HTERT RPE-1 (cell line): Measurements from ENCODE around the gene ABCC9.

Experiments
- in situ Hi-C: fragments of 300-500 bp; cut with MboI; formaldehyde crosslinking; loops from 4 replicates; pipeline ENCODE4 v1.14.3; 2020; ENCODE audit warnings: low sequenced_read_pairs

ABCC9 gene

DNA sequence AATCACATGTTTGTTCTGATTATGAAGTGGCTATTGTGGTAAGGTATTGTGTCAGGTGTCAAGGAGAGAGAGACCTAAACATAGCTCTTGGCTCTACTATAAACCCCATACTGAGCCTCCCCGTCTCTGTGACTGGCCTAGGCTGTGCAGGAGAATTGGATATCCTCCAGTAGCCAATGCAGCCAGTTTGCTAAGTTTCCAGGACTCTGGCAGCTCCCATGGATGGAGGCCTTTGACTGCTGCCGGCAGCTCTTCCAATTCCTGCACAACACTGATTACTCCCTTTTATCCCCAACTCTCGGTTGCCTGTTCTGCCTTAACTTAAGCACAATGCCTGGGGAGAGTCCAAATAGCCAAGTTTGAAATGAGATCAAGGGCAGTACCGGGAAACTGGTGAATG lies 59.3 kb downstream of the ABCC9 start:
- in situ Hi-C loops: no loop called here

GRCh38 chr12:21879312-21879711 lies 61.9 kb downstream of the ABCC9 start:
- in situ Hi-C loops: no loop called here

GRCh38 chr12:21877293-21877982 lies 63.8 kb downstream of the ABCC9 start:
- in situ Hi-C loops: no loop called here

DNA sequence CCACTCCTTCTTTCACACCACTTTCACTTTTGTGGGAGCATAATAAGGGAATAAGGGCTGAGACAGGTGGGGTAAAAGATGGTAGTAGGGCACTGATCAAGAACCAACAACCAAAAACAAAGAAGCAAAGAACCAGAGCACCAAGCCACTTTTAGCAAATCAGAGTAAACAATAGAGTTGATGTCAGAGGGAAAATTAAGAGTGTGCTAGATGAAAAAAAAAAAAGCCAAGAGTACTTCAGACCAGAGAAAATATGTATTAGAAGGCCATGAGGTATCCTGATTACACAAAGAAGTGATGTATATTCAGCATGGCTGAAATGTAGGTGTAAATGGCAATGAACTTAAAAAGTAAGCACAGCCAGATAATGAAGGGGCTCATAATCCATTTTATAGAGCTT lies 75.4 kb downstream of the ABCC9 start:
- in situ Hi-C loops: no loop called here

GRCh38 chr12:21860534-21860933 lies 80.7 kb downstream of the ABCC9 start:
- in situ Hi-C loops: no loop called here

DNA sequence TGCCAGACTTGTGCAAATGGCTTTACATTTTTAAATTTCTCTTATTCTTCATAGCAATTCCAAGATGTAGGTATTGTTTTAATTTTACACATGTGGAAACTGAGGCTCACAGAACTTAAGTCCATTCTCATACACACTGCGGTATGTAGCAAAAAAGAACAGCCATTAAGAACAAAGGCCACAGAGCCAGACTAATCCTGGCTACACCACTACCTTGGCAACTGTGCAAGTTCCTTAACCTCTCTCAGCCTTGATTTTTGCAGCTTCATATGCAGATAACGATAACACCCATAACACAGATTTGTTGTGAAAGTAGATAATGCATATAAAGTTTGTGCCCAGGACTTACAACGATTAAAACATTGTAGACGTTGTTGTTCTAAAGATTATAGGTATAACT lies 81.1 kb downstream of the ABCC9 start:
- in situ Hi-C loops: no loop called here

- in situ Hi-C loops: no loop called here
These were observed 89.0 kb downstream of the ABCC9 start for GRCh38 chr12:21852251-21852650.

GRCh38 chr12:21851151-21851550 lies 90.1 kb downstream of the ABCC9 start:
- in situ Hi-C loops: no loop called here

- in situ Hi-C loops: no loop called here
These were observed 90.8 kb downstream of the ABCC9 start for GRCh38 chr12:21850419-21850818.

DNA sequence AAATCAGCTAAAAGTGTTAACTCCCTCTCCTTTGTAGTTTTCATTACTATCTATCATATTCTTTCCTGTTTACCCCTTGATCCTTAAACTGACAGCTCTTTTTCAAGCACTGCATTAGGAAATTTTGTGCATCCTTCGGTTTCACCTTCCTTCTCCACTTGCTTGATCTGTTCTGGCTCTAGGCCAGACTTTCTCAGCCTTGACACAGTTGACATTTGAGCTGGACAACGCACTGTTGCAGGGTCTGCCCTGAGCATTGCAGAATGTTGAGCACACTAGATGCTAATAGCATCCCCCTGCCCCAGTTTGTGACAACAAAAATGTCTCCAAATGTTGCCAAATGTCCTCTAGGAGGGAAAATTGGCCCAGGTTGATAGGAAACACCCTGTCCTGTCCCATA lies 91.3 kb downstream of the ABCC9 start:
- in situ Hi-C loops: no loop called here

- in situ Hi-C loops: no loop called here
These were observed 93.0 kb downstream of the ABCC9 start for GRCh38 chr12:21848192-21848591.

DNA sequence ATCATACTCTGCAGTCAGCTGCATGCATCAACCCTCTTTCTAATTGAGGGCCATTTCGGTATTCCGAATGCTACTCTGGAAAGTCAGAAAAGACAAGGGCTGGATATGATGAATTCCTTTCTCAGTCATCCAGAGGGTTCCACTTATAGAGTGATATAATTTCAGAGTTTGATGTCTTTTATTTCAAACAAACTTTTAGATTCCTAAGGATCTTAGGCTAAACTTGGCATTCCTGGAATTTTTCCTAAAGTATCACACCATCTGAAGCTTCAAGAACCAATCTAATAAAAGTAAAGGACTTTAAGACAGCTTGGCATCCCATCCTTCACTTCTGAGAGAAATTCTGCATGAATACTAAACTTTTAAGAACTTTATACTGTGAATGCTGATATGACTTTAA lies 97.4 kb downstream of the ABCC9 start:
- in situ Hi-C loops: no loop called here

GRCh38 chr12:21839776-21840175 lies 101.5 kb downstream of the ABCC9 start:
- in situ Hi-C loops: no loop called here

DNA sequence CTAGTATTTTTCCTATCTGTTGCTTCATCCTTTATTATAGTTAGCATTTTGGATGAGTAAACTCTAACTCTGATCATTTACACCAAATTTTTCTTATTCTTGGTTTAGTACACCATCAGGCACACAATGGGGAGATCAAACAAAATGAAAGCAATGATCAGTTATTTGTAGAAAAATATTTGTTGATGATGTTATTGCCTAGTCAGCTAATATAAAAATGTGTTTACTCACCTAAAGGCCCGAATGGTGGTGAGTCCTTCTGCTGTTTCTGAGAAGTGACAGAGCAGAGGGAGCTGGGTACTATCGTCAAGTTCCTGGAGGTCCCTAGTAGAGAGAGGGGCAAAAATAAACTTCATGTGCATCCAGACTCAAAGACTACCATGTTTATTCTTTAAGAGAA lies 103.4 kb downstream of the ABCC9 start:
- in situ Hi-C loops: no loop called here

DNA sequence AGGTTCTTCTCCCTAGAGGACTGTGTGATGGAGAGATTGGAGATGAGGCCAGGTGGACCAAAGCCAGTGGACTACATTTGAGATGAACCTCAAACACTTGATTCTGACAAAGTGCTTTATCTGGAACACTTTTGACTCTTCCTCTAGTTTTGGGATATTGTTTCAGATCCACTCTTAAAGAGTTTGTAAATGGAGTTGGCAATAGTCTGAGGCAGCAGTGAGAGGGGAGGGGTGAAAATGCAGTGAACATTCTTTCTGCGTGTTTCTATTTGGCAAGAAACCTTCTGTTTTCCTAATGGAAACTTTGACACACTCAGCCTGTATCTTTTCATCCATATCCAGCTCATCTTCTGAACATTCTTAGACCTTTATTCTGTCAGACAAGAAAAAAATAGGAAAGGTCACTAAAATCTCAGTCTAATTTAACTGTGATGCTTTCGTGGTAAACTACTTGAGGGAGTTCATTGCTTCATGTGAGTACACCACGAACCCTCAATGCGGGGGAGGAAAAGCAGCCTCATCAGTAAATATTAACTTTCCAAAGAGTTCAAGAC lies 109.4 kb downstream of the ABCC9 start:
- in situ Hi-C loops: no loop called here

- in situ Hi-C loops: no loop called here
These were observed 112.4 kb downstream of the ABCC9 start for GRCh38 chr12:21828779-21829178.

DNA sequence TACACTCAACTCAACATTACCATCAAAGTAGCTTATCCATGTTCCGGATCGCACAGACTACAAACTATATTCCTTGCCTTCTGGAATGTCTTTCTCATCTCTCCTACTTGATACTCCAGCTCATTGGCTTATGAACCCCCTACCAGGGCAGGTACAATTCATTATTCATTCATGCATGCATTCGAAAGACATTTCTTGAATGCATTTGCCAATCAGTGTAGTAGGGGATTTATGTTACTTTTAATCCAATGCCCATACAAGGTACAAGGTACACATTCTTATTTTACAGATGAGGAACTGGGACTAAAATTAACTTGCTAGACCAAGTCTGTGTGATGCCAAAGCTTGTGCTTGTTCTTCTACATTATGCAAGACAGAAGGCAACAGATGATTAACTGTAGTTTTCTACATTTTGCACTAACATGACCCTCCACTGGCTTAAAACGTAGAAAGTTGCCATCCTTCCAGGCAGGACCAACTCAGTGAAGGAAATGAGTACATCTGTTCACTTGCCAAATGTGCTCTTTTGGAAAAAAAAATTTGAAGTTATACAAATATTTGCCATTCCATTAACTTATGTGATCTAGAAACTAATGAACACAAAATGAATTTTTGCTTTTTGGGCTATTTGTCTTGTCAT lies 113.0 kb downstream of the ABCC9 start:
- in situ Hi-C loops: no loop called here

DNA sequence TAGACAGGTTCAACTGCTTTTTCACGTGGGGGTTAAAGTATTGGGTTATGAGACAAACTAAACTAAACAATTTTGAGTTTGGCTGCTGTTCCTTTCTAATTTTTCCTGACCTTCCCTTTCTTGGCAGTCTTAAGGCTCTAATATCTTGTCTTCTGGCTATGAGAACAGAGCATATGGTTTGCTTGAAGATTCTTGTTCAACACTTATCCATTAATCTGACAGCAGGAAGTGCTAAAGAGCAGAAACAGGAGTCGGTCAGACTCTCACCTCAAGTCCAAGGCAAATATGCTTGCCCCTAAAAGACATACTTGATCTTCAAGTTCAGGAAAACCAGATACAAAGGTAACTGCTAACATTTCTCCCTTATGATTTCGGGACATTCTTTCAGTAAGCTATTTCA lies 114.1 kb downstream of the ABCC9 start:
- in situ Hi-C loops: no loop called here

DNA sequence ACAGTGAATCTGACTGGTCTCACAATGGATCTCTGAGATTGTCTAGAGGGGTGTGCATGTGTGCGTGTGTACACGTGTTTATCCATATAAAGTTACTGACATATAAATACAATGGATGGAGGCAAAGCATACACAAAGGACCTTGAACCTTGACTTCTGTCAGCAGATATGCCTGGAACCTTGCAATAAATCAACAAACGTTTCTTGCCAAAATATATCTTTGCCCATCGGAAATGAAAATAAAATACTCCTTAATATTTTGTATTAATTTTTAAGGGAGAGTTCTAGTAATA lies 114.7 kb downstream of the ABCC9 start:
- in situ Hi-C loops: no loop called here

DNA sequence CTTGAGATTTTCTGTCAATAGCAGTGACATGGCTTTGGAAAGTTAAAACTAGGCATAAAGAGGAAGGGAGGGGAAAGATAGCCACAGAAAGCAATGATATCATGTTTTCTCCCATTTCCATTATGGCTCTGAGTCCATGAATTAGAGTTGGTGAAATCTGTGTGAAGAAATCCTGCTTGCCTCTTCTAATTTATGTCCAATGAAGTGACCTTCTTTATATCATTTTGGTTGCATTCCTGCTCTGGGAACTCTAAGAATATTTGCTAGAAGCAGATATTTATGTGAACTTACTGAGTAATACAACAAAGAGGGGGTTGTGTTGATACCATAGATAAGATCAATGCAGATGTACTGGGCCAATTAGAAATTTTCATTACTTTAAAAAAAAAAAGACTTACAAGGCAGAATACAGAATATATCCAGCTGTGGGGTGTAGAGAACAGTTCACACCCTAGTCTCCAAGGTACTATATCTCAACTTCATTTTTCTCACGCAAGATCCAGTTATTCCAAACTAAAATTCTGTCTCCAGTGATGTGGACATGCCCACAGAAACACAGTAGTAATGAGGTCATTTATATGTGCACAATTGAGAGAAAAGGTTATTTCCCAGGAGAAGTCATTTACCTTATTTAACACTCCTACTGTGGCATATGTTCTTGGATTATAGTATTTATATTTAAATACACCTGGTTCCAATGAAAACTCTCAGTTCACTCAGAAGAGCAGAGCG lies 115.2 kb downstream of the ABCC9 start:
- in situ Hi-C loops: no loop called here

GRCh38 chr12:21823581-21823980 lies 117.6 kb downstream of the ABCC9 start:
- in situ Hi-C loops: no loop called here

DNA sequence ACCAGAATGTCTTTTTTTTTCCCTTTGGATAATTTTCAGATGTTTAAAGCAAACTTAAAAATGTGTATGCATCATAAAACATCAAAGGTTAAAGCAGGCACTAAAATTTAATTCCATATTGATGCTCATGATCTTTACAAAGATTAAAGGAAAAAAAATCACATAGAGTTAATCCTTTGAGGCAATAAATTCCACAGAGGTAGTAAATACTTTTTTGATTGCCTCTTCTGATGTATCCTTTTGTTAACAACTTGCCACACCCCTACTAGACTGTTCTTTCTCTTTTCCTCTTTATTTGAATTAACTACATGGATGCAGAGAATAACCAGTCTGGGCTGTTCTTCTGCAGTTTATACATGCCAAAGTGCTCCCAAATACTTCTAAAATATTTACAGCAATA lies 121.5 kb downstream of the ABCC9 start:
- in situ Hi-C loops: no loop called here
